ENCODE data around the gene RADIL. TPM values are rescaled to one million over a fixed set of nuclear protein-coding genes. Genes with fewer than 3 reads are reported as not detected.

RADIL gene
- total RNA-seq, 1 experiment from 2014 or later: 5.6 TPM

- Histone ChIP-seq H3K9me3 (ENCODE audit: low read length) (no peaks in the 10 kb centered on the region), H3K27me3 (ENCODE audit: low read length) (no peaks in the 10 kb centered on the region), H2AFZ (ENCODE audit: low read length) (no peak overlapping the region), H4K20me1 (ENCODE audit: low read length) (0 out of 2 replicates have a peak, but pooled peaks cover 3% of the 10 kb centered on the region), H3K9ac (ENCODE audit: low read length) (no peak overlapping the region), H3K27ac (ENCODE audit: low read length) (no peak overlapping the region), H3K9me2 (replicated peaks; ENCODE audit: low read length) (no peaks in the 10 kb centered on the region), H3K4me1 (ENCODE audit: insufficient read depth, low read length) (peaks cover 5% of the 10 kb centered on the region), H3K36me3 (ENCODE audit: low read depth, low read length) (no peaks in the 10 kb centered on the region), H3F3A (ENCODE audit: low read length, unreplicated experiment) (no peaks in the 10 kb centered on the region), H3K4me2 (ENCODE audit: low read length) (no peak overlapping the region), H3K79me2 (ENCODE audit: low read length) (peaks cover 22% of the 10 kb centered on the region), H3K4me3 (ENCODE audit: low read length) (no peak overlapping the region)
- CTCF ChIA-PET: no interaction called here
- POLR2A ChIA-PET (ENCODE audit: unreplicated experiment): no interaction called here
- DNase-seq (no peak), ATAC-seq (no peak)
- TF ChIP-seq EZH2 (IDR thresholded peaks at IDR 0.05; ENCODE audit: low read length, unreplicated experiment): no peak
- TF ChIP-seq, protein P1, sequence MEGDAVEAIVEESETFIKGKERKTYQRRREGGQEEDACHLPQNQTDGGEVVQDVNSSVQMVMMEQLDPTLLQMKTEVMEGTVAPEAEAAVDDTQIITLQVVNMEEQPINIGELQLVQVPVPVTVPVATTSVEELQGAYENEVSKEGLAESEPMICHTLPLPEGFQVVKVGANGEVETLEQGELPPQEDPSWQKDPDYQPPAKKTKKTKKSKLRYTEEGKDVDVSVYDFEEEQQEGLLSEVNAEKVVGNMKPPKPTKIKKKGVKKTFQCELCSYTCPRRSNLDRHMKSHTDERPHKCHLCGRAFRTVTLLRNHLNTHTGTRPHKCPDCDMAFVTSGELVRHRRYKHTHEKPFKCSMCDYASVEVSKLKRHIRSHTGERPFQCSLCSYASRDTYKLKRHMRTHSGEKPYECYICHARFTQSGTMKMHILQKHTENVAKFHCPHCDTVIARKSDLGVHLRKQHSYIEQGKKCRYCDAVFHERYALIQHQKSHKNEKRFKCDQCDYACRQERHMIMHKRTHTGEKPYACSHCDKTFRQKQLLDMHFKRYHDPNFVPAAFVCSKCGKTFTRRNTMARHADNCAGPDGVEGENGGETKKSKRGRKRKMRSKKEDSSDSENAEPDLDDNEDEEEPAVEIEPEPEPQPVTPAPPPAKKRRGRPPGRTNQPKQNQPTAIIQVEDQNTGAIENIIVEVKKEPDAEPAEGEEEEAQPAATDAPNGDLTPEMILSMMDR (conservative IDR thresholded peaks at IDR 0.05; ENCODE audit: low read depth, low read length): no peak
- no peak for TF ChIP-seq EZH2phosphoT487 (IDR thresholded peaks at IDR 0.05; ENCODE audit: borderline replicate concordance, low read length)
- BruUV-seq (replicated peaks): no TSS peak
- intact Hi-C loops (cut with micrococcal nuclease): no loop called here
These were observed 102.0 kb downstream of the RADIL start for GRCh38 chr7:4781366-4782069.

- CTCF ChIA-PET: no interaction called here
- intact Hi-C loops (cut with micrococcal nuclease): no loop called here
- POLR2A ChIA-PET (ENCODE audit: unreplicated experiment): no interaction called here
These were observed 104.4 kb downstream of the RADIL start for GRCh38 chr7:4779118-4779517.

More at GRCh38 chr7:4779118-4779517, 104.4 kb downstream of the RADIL start:
- no peaks in the 10 kb centered on the region for H3F3A ChIP-seq (ENCODE audit: low read length, unreplicated experiment)
- no peaks in the 10 kb centered on the region for H3K36me3 ChIP-seq (ENCODE audit: low read depth, low read length)
- H2AFZ ChIP-seq (ENCODE audit: low read length): no peak overlapping the region
- H3K9me3 ChIP-seq (ENCODE audit: low read length): no peaks in the 10 kb centered on the region
- no peaks in the 10 kb centered on the region for H3K9me2 ChIP-seq (replicated peaks; ENCODE audit: low read length)
- H4K20me1 ChIP-seq (ENCODE audit: low read length): 0 out of 2 replicates have a peak, but pooled peaks cover 3% of the 10 kb centered on the region
- no peak overlapping the region for H3K9ac ChIP-seq (ENCODE audit: low read length)
- H3K4me1 ChIP-seq (ENCODE audit: insufficient read depth, low read length): peaks cover 12% of the 10 kb centered on the region
- H3K79me2 ChIP-seq (ENCODE audit: low read length): peaks cover 33% of the 10 kb centered on the region
- no peak for DNase-seq
- TF ChIP-seq, protein P1 (conservative IDR thresholded peaks at IDR 0.05; ENCODE audit: low read depth, low read length): no peak
- no peak for TF ChIP-seq EZH2 (IDR thresholded peaks at IDR 0.05; ENCODE audit: low read length, unreplicated experiment)
- no peak for TF ChIP-seq EZH2phosphoT487 (IDR thresholded peaks at IDR 0.05; ENCODE audit: borderline replicate concordance, low read length)
- no peak overlapping the region for H3K4me3 ChIP-seq (ENCODE audit: low read length)
- no peak overlapping the region for H3K4me2 ChIP-seq (ENCODE audit: low read length)
- H3K27me3 ChIP-seq (ENCODE audit: low read length): no peaks in the 10 kb centered on the region
- BruUV-seq (replicated peaks): no TSS peak
- no peak overlapping the region for H3K27ac ChIP-seq (ENCODE audit: low read length)
- ATAC-seq: no peak

All from PC-3 (cell line).